Measurements from ENCODE around the gene TNNI3. TPM values are rescaled to one million over a fixed set of nuclear protein-coding genes. Genes with fewer than 3 reads are reported as not detected.

The TNNI3 gene
- total RNA-seq, 1 donor from 2014 or later: 3.3 TPM

DNA sequence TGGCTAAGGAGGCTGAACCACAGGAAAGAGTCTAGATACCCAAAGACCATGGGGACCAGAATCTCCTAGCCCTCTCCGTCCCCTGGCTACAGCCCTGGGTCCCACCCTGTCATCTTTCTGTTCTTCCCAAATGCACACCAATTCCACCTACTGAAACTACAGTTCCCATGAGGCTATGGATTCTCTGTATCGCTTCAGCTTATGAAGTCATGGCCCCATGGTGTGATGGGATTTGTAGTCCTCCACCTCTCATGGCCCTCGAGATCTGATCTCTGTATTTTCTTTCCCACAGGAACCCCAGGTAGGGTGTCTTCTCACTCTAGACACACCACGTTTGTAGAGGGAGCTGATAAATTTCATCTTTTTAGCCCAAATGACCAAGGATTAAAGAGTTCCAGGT is 40.0 kb upstream of the TNNI3 start:
- TF ChIP-seq CTCF (IDR thresholded peaks at IDR 0.05; ENCODE audit: partially characterized antibody, unreplicated experiment): no peak
- H3K4me3 Mint-ChIP-seq (ENCODE audit: unreplicated experiment): no peak overlapping the region
- no peaks in the 10 kb centered on the region for H3K36me3 Mint-ChIP-seq (ENCODE audit: unreplicated experiment)
- H3K27me3 Mint-ChIP-seq (ENCODE audit: unreplicated experiment): peaks cover 13% of the 10 kb centered on the region
- no peaks in the 10 kb centered on the region for H3K9me3 Mint-ChIP-seq (ENCODE audit: unreplicated experiment)
- H3K4me1 Mint-ChIP-seq (ENCODE audit: low read depth, unreplicated experiment): peaks cover 1% of the 10 kb centered on the region
- H3K27ac Mint-ChIP-seq (ENCODE audit: unreplicated experiment): no peak overlapping the region
- DNase-seq: no peak

GRCh38 chr19:55196803-55197202 is 39.3 kb upstream of the TNNI3 start:
- Mint-ChIP-seq H3K27me3 (ENCODE audit: unreplicated experiment) (peaks cover 12% of the 10 kb centered on the region), H3K36me3 (ENCODE audit: unreplicated experiment) (no peaks in the 10 kb centered on the region), H3K27ac (ENCODE audit: unreplicated experiment) (no peak overlapping the region), H3K4me3 (ENCODE audit: unreplicated experiment) (no peak overlapping the region), H3K9me3 (ENCODE audit: unreplicated experiment) (no peaks in the 10 kb centered on the region), H3K4me1 (ENCODE audit: low read depth, unreplicated experiment) (peaks cover 1% of the 10 kb centered on the region)
- no peak for TF ChIP-seq CTCF (IDR thresholded peaks at IDR 0.05; ENCODE audit: partially characterized antibody, unreplicated experiment)
- no peak for DNase-seq

GRCh38 chr19:55193481-55193880 is 35.9 kb upstream of the TNNI3 start:
- DNase-seq: no peak
- no peaks in the 10 kb centered on the region for H3K4me1 Mint-ChIP-seq (ENCODE audit: low read depth, unreplicated experiment)
- H3K4me3 Mint-ChIP-seq (ENCODE audit: unreplicated experiment): no peak overlapping the region
- H3K36me3 Mint-ChIP-seq (ENCODE audit: unreplicated experiment): no peaks in the 10 kb centered on the region
- peaks cover 11% of the 10 kb centered on the region for H3K27me3 Mint-ChIP-seq (ENCODE audit: unreplicated experiment)
- no peak overlapping the region for H3K27ac Mint-ChIP-seq (ENCODE audit: unreplicated experiment)
- H3K9me3 Mint-ChIP-seq (ENCODE audit: unreplicated experiment): peaks cover 1% of the 10 kb centered on the region
- no peak for TF ChIP-seq CTCF (IDR thresholded peaks at IDR 0.05; ENCODE audit: partially characterized antibody, unreplicated experiment)

DNA sequence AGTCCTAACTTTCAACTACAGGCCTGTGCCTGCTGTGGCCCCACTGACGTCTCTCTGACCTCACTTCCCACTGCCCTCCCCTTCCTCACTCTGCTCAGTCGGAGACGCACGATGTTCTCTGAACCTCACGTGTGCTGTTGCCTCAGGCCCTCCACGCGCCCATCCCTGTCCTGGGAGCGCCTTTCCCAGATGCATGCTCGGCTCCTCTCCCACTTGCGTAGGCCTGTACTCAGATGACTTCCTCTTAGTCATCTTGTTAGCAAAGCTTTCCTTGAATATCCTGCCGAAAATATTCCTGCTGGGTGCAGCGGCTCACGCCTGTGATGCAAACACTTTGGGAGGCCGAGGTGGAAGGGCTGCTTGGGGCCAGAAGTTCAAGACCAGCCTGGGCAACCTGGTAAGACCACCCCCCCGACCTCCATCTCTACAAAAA is 31.9 kb upstream of the TNNI3 start:
- peak overlapping the region; percentile 52 for H3K4me3 Mint-ChIP-seq (ENCODE audit: unreplicated experiment)
- no peak overlapping the region for H3K27ac Mint-ChIP-seq (ENCODE audit: unreplicated experiment)
- H3K4me1 Mint-ChIP-seq (ENCODE audit: low read depth, unreplicated experiment): no peaks in the 10 kb centered on the region
- H3K27me3 Mint-ChIP-seq (ENCODE audit: unreplicated experiment): peaks cover 4% of the 10 kb centered on the region
- TF ChIP-seq CTCF (IDR thresholded peaks at IDR 0.05; ENCODE audit: partially characterized antibody, unreplicated experiment): no peak
- H3K9me3 Mint-ChIP-seq (ENCODE audit: unreplicated experiment): peaks cover 2% of the 10 kb centered on the region
- DNase-seq: no peak
- H3K36me3 Mint-ChIP-seq (ENCODE audit: unreplicated experiment): no peaks in the 10 kb centered on the region

DNA sequence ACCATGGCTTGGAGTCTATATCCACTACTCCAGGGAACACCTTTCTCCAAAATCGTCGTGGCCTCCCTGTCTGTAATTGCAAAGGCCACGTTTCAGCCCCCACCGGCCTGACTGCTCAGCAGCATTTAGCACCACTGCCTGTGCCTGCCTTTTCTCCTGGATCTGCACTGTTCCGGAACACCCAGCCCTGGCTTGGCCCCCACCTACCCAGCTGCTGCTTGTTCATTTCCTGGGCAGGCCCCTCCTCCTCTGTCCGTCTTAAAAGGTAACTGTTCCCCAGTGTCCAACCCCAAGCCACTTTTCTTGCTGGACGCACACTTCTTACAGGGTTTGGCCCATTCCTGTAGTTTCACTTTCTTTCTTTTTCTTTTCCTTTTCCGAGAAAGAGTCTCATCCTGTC is 31.1 kb upstream of the TNNI3 start:
- H3K36me3 Mint-ChIP-seq (ENCODE audit: unreplicated experiment): no peaks in the 10 kb centered on the region
- H3K4me1 Mint-ChIP-seq (ENCODE audit: low read depth, unreplicated experiment): no peaks in the 10 kb centered on the region

More for the DNA sequence above, 31.1 kb upstream of the TNNI3 start:
- H3K4me3 Mint-ChIP-seq (ENCODE audit: unreplicated experiment): no peak overlapping the region
- H3K27me3 Mint-ChIP-seq (ENCODE audit: unreplicated experiment): peaks cover 4% of the 10 kb centered on the region
- peaks cover 2% of the 10 kb centered on the region for H3K9me3 Mint-ChIP-seq (ENCODE audit: unreplicated experiment)
- no peak for DNase-seq
- H3K27ac Mint-ChIP-seq (ENCODE audit: unreplicated experiment): no peak overlapping the region
- TF ChIP-seq CTCF (IDR thresholded peaks at IDR 0.05; ENCODE audit: partially characterized antibody, unreplicated experiment): no peak
